ENCODE data around the gene A4GNT.
"Not testable (repeated sequence)": the region's sequence is repeated elsewhere in the genome, so short reads cannot be mapped to it uniquely, and the experiment has no call there.

Gene A4GNT

GRCh38 chr3:138105598-138105997 lies 26.6 kb downstream of the A4GNT start:
- no peak for TF ChIP-seq CTCF (IDR thresholded peaks at IDR 0.05; ENCODE audit: low read depth, low read length, missing control alignments)
- in situ Hi-C loops (cut with HindIII; ENCODE audit: low pct_ligation_motif_present, low sequenced_read_pairs), result no loop called here
- DNase-seq, result no peak
- no peak overlapping the region for H3K27ac ChIP-seq
- no peaks in the 10 kb centered on the region for H3K27me3 ChIP-seq (replicated peaks)
- H3K4me3 ChIP-seq (ENCODE audit: low read depth, low read length), result no peak overlapping the region
- peaks cover 16% of the 10 kb centered on the region for H3K36me3 ChIP-seq (replicated peaks)

DNA sequence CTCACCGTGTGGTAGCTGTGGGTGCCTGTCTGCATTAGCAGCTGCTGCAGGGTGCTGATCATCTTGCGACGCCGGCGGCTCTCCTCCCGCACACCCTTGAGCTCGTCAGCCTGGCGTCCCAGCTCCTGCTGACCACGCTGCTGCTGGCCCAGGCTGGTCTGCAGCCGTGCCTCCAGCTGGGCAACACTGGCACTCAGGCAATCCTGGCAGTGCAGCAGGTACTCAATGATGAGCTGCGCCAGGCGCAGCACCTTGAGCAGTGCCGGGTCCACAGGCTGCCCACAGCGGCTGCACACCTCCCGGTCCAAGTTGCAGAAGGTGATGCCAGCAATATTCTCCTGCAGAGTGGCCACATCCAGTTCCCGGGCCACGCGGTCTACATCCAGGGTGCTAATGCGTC lies 28.7 kb downstream of the A4GNT start:
- in situ Hi-C loops (cut with HindIII; ENCODE audit: low pct_ligation_motif_present, low sequenced_read_pairs), result no loop called here
- TF ChIP-seq CTCF (IDR thresholded peaks at IDR 0.05; ENCODE audit: low read depth, low read length, missing control alignments), result no peak
- peaks cover 18% of the 10 kb centered on the region for H3K36me3 ChIP-seq (replicated peaks)

GRCh38 chr3:138101351-138101940 lies 30.7 kb downstream of the A4GNT start:
- H3K27ac ChIP-seq; DNase-seq; H3K27me3 ChIP-seq (replicated peaks); in situ Hi-C loops (cut with HindIII; ENCODE audit: low pct_ligation_motif_present, low sequenced_read_pairs); H3K4me3 ChIP-seq (ENCODE audit: low read depth, low read length): not testable (repeated sequence)
- TF ChIP-seq CTCF (IDR thresholded peaks at IDR 0.05; ENCODE audit: low read depth, low read length, missing control alignments), result peak; percentile 54
- peaks cover 19% of the 10 kb centered on the region for H3K36me3 ChIP-seq (replicated peaks)

More for the DNA sequence above, 28.7 kb downstream of the A4GNT start:
- H3K4me3 ChIP-seq (ENCODE audit: low read depth, low read length), result no peak overlapping the region
- no peak overlapping the region for H3K27ac ChIP-seq
- DNase-seq, result no peak
- no peaks in the 10 kb centered on the region for H3K27me3 ChIP-seq (replicated peaks)

DNA sequence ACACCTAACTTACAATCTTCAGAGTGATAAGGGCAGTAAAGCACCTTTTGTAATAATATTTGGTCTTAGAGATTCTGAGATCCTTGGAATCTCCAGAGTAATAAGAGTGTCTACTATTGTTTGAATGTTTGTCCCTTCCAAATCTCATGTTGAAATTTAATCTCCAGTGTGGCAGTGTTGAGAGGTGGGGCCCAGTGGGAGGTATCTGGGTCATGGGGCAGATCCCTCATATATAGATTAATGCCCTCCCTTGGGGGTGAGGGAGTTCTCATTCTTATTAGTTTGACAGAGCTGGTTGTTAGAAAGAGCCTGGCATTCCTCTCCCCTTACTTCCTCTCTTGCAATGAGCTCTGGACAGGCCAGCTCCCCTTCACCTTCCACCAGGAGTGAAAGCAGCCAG lies 32.8 kb downstream of the A4GNT start:
- no peak for TF ChIP-seq CTCF (IDR thresholded peaks at IDR 0.05; ENCODE audit: low read depth, low read length, missing control alignments)
- no peak for DNase-seq
- in situ Hi-C loops (cut with HindIII; ENCODE audit: low pct_ligation_motif_present, low sequenced_read_pairs), result no loop called here
- H3K4me3 ChIP-seq (ENCODE audit: low read depth, low read length), result no peak overlapping the region
- H3K36me3 ChIP-seq (replicated peaks), result peaks cover 25% of the 10 kb centered on the region
- no peak overlapping the region for H3K27ac ChIP-seq
- H3K27me3 ChIP-seq (replicated peaks), result no peaks in the 10 kb centered on the region

DNA sequence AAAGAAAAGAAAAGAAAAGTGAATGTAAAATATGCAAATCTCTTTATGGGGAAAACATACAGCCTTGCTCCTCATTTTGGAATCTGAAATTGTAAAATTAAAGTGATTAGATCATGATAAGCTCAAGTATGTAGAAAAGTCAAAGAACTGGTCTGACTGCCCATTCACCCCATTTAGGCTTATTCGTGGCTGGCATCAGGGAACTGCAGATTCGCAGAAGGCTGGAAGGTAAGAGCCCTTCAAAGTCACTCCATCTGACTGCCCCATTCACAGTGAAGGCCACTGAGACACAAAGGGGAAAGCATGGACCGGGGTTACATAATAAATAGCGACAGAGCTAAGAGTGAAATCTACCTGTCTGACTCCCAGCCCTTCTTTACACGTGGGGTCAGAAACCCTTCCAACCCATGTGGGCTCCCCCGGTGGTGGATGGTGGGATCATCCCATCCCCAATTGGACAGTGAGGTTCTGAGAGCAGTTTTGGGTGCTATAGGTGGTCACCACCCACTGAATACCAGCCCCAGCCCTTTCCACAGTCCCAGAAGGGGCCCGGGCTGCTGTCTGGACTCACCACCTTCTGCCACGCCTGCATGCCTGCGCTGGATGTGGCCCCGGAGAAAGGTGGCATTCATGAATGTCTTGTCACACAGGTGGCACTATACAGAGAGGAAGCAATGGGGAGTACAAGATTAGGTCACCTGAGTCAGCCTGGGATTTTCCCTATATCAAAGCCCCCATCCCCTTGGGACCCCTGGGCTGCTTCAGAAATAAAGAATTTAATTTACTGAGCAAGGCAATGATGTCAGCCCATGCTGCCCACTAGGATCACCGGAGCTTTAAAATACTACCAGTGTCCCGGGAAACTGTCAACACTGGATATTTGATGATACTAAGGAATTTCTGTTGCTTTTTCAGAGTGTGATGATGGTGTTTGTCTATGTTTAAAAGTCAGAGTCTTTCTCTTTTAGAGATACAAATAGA lies 34.7 kb downstream of the A4GNT start:
- H3K27ac ChIP-seq, result no peak overlapping the region
- no peaks in the 10 kb centered on the region for H3K27me3 ChIP-seq (replicated peaks)
- peak; percentile 72 for TF ChIP-seq CTCF (IDR thresholded peaks at IDR 0.05; ENCODE audit: low read depth, low read length, missing control alignments)
- in situ Hi-C loops (cut with HindIII; ENCODE audit: low pct_ligation_motif_present, low sequenced_read_pairs), result no loop called here
- H3K36me3 ChIP-seq (replicated peaks), result peaks cover 21% of the 10 kb centered on the region
- H3K4me3 ChIP-seq (ENCODE audit: low read depth, low read length), result no peak overlapping the region
- DNase-seq, result no peak
